ENCODE data around the gene CDC20.

The CDC20 gene

DNA sequence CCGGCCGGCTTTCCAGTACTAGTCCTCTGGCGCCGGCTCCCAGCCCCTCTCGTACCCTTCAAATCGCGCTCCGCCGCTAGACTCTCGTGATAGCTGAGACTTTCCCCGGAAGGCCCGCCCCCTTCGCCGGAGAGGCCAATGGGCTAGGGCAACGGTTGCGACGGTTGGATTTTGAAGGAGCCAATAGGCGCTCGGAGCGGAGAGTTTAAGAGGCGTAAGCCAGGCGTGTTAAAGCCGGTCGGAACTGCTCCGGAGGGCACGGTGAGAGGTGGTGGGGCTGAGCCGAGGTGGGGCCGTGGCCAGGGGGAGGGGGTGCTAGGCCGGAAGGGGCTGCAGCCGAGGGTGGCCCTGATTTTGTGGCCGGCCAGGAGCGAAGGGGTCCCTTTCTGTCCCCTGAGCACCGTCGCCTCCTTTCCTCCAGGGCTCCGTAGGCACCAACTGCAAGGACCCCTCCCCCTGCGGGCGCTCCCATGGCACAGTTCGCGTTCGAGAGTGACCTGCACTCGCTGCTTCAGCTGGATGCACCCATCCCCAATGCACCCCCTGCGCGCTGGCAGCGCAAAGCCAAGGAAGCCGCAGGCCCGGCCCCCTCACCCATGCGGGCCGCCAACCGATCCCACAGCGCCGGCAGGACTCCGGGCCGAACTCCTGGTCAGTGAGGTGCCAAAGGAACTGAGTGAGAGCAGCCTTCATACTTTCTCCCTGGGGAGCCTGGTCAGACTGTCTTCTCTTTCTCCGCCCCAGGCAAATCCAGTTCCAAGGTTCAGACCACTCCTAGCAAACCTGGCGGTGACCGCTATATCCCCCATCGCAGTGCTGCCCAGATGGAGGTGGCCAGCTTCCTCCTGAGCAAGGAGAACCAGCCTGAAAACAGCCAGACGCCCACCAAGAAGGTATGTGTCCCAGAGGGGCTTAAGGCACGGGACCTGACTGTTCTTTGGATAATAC lies at the start of gene CDC20:
TSS of gene CDC20 (plus strand) at position 236 of the 948 bp plus-strand sequence. CDS start at position 471, 235 bp downstream.
- peak; percentile 99 for DNase-seq

DNA sequence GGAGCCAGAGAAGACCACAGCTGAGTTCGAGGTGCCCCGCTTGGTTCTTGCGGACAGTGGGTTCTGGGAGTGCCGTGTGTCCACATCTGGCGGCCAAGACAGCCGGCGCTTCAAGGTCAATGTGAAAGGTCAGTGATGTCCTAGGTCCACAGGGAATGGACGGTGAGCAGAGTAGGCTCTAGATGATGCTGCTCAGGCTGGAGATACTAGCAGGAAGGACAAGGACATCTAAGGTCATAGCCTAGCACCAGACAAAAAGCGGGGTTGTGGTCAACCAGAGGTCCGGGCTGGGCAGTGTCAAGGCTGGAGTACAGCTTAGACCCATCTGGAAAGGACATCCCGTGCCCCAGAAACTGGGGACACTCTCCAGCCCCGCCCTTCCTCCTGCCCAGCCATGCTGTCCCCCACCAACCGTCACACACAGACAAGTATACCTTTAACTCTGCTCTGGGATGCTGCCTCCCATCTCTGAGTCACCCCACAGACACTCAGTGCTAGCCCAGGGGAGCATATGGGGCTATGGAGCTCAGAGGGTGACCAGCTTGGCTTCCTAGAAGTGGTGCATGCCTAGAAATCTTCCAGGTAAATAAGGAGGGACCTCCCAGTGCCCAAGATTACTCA lies 49.3 kb upstream of the CDC20 start:
- DNase-seq = no peak

- no peak for DNase-seq
Measured at GRCh38 chr1:43311521-43311920, 47.3 kb upstream of the CDC20 start.

GRCh38 chr1:43312212-43312623 lies 46.6 kb upstream of the CDC20 start:
- no peak for DNase-seq

DNA sequence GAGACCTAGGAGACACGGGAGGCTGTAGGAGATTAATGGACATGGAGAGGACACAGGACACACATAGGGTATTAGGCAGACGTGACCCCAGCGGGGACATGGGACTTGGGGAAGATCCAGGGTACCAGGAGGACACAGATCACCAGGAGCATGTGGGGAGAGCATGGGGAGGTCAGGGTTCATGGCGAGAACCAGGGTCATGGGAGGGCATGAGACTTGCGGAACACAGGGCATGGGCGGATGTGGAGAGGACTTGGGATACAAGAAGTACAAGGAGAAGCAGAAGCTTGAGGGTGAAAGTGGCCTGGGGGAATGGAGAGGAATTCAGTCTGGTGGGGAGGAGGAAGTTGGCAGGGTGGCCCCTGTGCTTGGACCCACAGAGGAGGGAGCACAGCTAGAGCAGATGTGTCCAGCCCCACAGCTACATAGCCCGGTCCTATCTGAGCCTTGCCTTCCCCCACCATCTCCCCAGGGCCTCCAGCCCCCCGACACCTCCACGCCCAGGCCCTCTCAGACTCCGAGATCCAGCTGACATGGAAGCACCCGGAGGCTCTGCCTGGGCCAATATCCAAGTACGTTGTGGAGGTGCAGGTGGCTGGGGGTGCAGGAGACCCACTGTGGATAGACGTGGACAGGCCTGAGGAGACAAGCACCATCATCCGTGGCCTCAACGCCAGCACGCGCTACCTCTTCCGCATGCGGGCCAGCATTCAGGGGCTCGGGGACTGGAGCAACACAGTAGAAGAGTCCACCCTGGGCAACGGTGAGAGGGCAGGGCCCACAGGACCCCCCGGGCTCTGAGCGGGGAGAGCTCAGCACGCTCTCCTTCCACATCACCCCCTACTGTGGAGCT lies 45.9 kb upstream of the CDC20 start:
- DNase-seq = no peak

DNA sequence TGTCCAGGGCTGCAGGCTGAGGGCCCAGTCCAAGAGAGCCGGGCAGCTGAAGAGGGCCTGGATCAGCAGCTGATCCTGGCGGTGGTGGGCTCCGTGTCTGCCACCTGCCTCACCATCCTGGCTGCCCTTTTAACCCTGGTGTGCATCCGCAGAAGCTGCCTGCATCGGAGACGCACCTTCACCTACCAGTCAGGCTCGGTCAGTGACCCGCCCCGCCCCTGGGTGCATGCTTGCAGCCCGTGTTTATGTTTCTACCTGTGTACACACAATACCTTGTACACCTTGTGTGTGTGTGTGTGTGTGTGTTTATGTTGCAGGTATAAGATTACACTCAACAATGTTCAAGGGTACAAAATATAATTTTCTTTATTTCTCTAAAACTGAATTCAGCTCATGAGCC lies 45.0 kb upstream of the CDC20 start:
- DNase-seq = no peak

DNA sequence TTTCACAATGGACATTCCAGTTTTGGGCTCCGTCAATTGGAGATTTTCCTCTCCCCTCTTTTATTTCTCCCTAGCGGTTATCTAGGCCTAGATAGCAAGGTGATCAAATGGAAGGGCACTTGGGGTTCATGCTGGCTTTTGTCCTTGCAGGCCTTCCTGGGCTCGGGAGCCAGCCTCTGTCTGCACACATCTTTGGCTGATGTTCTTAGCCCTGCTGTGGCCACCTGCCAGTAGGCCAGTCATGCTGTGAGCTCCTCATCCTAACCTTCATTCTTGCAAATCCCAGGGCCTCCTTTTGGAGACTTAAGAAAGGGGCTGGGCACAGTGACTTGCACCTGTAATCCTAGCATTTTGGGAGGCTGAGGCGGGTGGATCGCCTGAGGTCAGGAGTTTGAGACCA lies 44.5 kb upstream of the CDC20 start:
- no peak for DNase-seq

- DNase-seq = no peak
Measured at GRCh38 chr1:43315481-43315880, 43.3 kb upstream of the CDC20 start.

GRCh38 chr1:43315963-43316737 lies 42.6 kb upstream of the CDC20 start:
- no peak for DNase-seq

DNA sequence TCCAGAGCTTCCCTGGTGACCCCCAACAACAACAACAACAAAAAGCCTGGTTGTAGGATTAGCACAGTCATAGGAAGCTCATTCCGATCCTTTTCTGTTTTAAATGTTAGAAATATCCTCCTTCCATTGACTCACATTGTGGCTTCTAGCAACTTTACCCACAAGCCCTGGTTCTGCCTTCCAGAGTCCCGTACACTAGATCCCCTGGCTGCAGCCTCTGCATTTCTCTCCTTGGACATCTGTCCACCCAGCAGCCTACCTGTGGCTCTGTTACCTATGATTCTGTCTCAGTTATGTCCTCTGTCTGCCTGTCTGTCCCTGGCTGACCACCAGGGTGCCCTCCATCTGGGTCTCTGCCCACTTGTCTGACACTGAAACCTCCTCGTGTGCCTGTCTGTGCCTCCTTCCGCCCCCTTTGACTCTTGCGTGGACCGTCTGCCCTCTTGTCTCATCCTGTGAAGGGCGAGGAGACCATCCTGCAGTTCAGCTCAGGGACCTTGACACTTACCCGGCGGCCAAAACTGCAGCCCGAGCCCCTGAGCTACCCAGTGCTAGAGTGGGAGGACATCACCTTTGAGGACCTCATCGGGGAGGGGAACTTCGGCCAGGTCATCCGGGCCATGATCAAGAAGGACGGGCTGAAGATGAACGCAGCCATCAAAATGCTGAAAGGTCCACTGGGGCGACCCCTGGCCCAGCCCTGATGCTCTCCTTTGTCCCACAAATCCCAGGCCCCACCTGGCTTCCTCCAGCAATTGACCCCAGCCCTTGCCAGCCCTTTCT lies 41.9 kb upstream of the CDC20 start:
- no peak for DNase-seq

DNA sequence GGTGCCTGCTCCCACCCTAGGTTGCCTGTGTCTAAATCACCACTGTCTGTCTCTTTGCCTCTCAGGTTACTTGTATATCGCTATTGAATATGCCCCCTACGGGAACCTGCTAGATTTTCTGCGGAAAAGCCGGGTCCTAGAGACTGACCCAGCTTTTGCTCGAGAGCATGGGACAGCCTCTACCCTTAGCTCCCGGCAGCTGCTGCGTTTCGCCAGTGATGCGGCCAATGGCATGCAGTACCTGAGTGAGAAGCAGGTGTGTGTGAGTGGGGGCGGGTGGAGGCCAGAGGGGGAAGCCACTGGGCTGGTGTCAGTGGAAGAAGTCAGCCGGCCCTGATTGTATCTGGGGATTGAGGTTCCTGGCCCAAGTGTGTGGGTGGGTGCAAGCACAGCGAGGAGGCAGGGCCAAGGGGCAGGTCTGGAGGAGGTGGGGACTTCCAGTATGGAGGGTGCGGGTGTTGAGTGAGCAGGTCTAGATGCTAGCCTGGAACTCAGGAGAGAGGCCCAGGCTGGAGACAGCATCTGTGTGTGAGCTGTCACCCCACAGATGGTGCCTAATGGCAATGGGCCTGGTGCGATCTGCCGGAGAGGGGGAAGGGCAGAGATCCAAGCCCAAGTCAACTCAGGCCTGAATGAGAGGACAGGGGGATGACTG lies 40.8 kb upstream of the CDC20 start:
- DNase-seq = no peak

GRCh38 chr1:43318831-43319230 lies 40.0 kb upstream of the CDC20 start:
- no peak for DNase-seq

- no peak for DNase-seq
Measured at GRCh38 chr1:43319288-43319687, 39.5 kb upstream of the CDC20 start.

DNA sequence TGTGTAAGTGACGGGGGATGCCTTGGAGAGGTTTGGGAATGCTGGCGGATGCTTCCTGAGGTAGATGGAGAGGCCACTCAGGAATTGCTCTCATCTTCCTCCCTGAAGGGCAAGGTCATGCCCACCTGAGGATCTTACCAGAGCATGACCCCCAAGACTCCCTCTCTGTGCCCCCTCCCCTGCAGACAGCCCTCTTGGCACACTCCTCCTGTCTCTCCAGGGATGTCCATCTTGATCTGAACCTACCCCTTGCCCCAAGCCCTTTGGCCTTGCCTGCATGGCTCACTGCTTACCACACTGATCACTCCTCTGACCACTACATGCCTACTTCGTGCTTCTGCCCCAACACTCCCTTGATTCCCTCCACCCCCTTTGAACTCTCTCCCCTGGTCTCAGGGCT lies 39.0 kb upstream of the CDC20 start:
- no peak for DNase-seq

GRCh38 chr1:43321331-43321891 lies 37.4 kb upstream of the CDC20 start:
- no peak for DNase-seq

GRCh38 chr1:43322506-43322905 lies 36.3 kb upstream of the CDC20 start:
- DNase-seq = no peak

- DNase-seq = no peak
Measured at GRCh38 chr1:43324810-43325209, 34.0 kb upstream of the CDC20 start.

DNA sequence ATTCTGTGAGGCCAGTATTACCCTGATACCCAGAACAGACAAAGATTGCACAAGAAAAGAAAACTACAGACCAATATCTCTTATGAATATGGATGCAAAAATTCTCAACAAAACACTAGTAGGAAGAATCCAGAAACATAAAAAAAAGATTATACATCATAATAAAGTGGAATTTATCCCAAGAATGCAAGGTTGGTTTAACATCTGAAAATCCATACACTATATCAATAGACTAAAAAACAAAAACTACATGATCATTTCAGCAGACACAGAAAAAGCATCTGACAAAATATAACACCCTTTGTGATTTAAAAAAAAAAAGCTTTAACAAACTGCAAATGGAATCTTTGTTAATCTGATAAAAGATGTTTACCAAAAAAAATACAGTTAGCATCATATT lies 33.4 kb upstream of the CDC20 start:
- no peak for DNase-seq

- no peak for DNase-seq
Measured at GRCh38 chr1:43327549-43328292, 31.1 kb upstream of the CDC20 start.
